GM19372 (cell line): ENCODE results near the gene ZNRF3.

Source experiments
- ATAC-seq: cut with Tn5 transposase; IDR thresholded peaks from one replicate; pipeline ENCODE4 v1.9.1; 2021; ENCODE audit warnings: mild to moderate bottlenecking, low read depth, moderate library complexity; ENCODE audit not compliant: unreplicated experiment

Gene ZNRF3

GRCh38 chr22:29053048-29053702 is 169.8 kb downstream of the ZNRF3 start:
- ATAC-seq, result no peak

GRCh38 chr22:29054251-29054767 is 170.9 kb downstream of the ZNRF3 start:
- no peak for ATAC-seq

GRCh38 chr22:29055192-29055830 is 171.9 kb downstream of the ZNRF3 start:
- ATAC-seq, result no peak

GRCh38 chr22:29056472-29056871 is 173.1 kb downstream of the ZNRF3 start:
- ATAC-seq, result no peak

GRCh38 chr22:29060251-29060869 is 177.0 kb downstream of the ZNRF3 start:
- no peak for ATAC-seq

GRCh38 chr22:29060931-29061330 is 177.6 kb downstream of the ZNRF3 start:
- no peak for ATAC-seq

- no peak for ATAC-seq
These were observed 178.4 kb downstream of the ZNRF3 start, which contains the start of gene C22orf31 for GRCh38 chr22:29061773-29062172. TSS of gene C22orf31 (minus strand) at chr22:29061831. CDS start at chr22:29061792, 39 bp downstream.

- no peak for ATAC-seq
These were observed 179.0 kb downstream of the ZNRF3 start for GRCh38 chr22:29062286-29062821.

GRCh38 chr22:29065468-29066190 is 182.3 kb downstream of the ZNRF3 start:
- no peak for ATAC-seq

GRCh38 chr22:29069463-29069862 is 186.1 kb downstream of the ZNRF3 start:
- no peak for ATAC-seq

- ATAC-seq, result no peak
These were observed 187.1 kb downstream of the ZNRF3 start for GRCh38 chr22:29070490-29070889.

- no peak for ATAC-seq
These were observed 188.1 kb downstream of the ZNRF3 start for GRCh38 chr22:29071261-29072045.

- peak; percentile 82 for ATAC-seq
These were observed 189.0 kb downstream of the ZNRF3 start for GRCh38 chr22:29072193-29072978.

GRCh38 chr22:29072979-29073617 is 189.7 kb downstream of the ZNRF3 start, which contains the start of gene KREMEN1:
TSS of gene KREMEN1 (plus strand) at chr22:29073035. CDS start at chr22:29073131, 96 bp downstream.
- ATAC-seq, result no peak

- ATAC-seq, result no peak
These were observed 190.4 kb downstream of the ZNRF3 start for GRCh38 chr22:29073618-29074275.

GRCh38 chr22:29074276-29074772 is 191.0 kb downstream of the ZNRF3 start:
- ATAC-seq, result no peak

- no peak for ATAC-seq
These were observed 194.9 kb downstream of the ZNRF3 start for GRCh38 chr22:29078036-29078868.
